GM23248 (cell line): ENCODE results near the gene ALDH7A1. TPM values are rescaled to one million over a fixed set of nuclear protein-coding genes. Genes with fewer than 3 reads are reported as not detected.

ENCODE experiments used
- DNase-seq: peaks from one replicate; pipeline ENCODE4 v3.0.0-alpha.2; 2015
- H2AFZ ChIP-seq: fragments of 200-600 bp; sonication (generic); 2 replicates; pipeline ENCODE4 v1.6.1; 2016; ENCODE audit warnings: antibody characterized with exemption
- H3F3A ChIP-seq: fragments of 200-600 bp; sonication (generic); 2 replicates; pipeline ENCODE4 v1.6.1; 2016; ENCODE audit warnings: mild to moderate bottlenecking, antibody characterized with exemption, mixed run types; ENCODE audit not compliant: insufficient read depth
- H3K27ac ChIP-seq: fragments of 200-600 bp; sonication (generic); 2 replicates; pipeline ENCODE4 v1.5.1; 2016; ENCODE audit warnings: mild to moderate bottlenecking
- H3K27me3 ChIP-seq: fragments of 200-600 bp; sonication (generic); replicated peaks from 2 replicates; pipeline ENCODE4 v1.6.1; 2016; ENCODE audit warnings: mild to moderate bottlenecking; ENCODE audit not compliant: insufficient read depth
- H3K36me3 ChIP-seq: fragments of 200-600 bp; sonication (generic); 2 replicates; pipeline ENCODE4 v1.6.1; 2016; ENCODE audit warnings: low read depth, mild to moderate bottlenecking
- H3K4me1 ChIP-seq: fragments of 200-600 bp; sonication (generic); 2 replicates; pipeline ENCODE4 v1.6.1; 2016; ENCODE audit warnings: mild to moderate bottlenecking; ENCODE audit not compliant: insufficient read depth
- H3K4me2 ChIP-seq: fragments of 200-600 bp; sonication (generic); one replicate; pipeline ENCODE4 v1.6.1; 2016; ENCODE audit warnings: mild to moderate bottlenecking; ENCODE audit not compliant: unreplicated experiment
- H3K4me3 ChIP-seq: fragments of 200-600 bp; sonication (generic); 2 replicates; pipeline ENCODE4 v1.5.1; 2016; ENCODE audit warnings: mild to moderate bottlenecking
- H3K79me2 ChIP-seq: fragments of 200-600 bp; sonication (generic); 2 replicates; pipeline ENCODE4 v1.6.1; 2016; ENCODE audit warnings: mild to moderate bottlenecking; ENCODE audit not compliant: insufficient read depth
- H3K9ac ChIP-seq: fragments of 200-600 bp; sonication (generic); 2 replicates; pipeline ENCODE4 v1.6.1; 2016; ENCODE audit warnings: mild to moderate bottlenecking
- H3K9me2 ChIP-seq: fragments of 200-600 bp; sonication (generic); 2 replicates; pipeline ENCODE4 v1.6.1; 2016; ENCODE audit warnings: mixed run types, mild to moderate bottlenecking, moderate library complexity; ENCODE audit not compliant: insufficient read depth
- H3K9me3 ChIP-seq: fragments of 200-600 bp; sonication (generic); one replicate; pipeline ENCODE4 v1.6.1; 2017; ENCODE audit warnings: low read depth
- H4K20me1 ChIP-seq: fragments of 200-600 bp; sonication (generic); 2 replicates; pipeline ENCODE4 v1.6.0; 2016; ENCODE audit not compliant: insufficient read depth
- EZH2 ChIP-seq: fragments of 200-600 bp; sonication (generic); IDR thresholded peaks from 2 replicates; pipeline ENCODE4 v1.6.1; 2018; ENCODE audit warnings: antibody characterized with exemption, mild to moderate bottlenecking; ENCODE audit not compliant: insufficient read depth, poor library complexity, severe bottlenecking
- EZH2phosphoT487 ChIP-seq: fragments of 200-600 bp; sonication (generic); IDR thresholded peaks from 2 replicates; pipeline ENCODE4 v1.6.1; 2018; ENCODE audit warnings: antibody characterized with exemption, moderate library complexity, mild to moderate bottlenecking, low read depth; ENCODE audit not compliant: insufficient read depth
- WGBS, 2 experiments: methylation state at CpG; one replicate each; pipeline ENCODE4 v1.1.6; 2015 to 2017; ENCODE audit warnings: low lambda C conversion rate in 2 of 2, low coverage in 1 of 2; ENCODE audit errors: missing lambda C conversion rate in 2 of 2; 5-methylcytosine and 5-hydroxymethylcytosine counted together
- in situ Hi-C: fragments of 300-500 bp; cut with MboI; formaldehyde crosslinking; loops from 2 replicates; pipeline ENCODE4 v1.15.0; 2020
- polyA plus RNA-seq: library from polyadenylated mRNA; unstranded; fragments of >200 nt; fragmentation: Nextera tagmentation; extraction: Ambion mirVana; gene quantifications from 2 replicates; pipeline ENCODE4 v1.2.1, GENCODE V29; 2016
- total RNA-seq: library from RNA; depleted of rRNA; stranded (reverse); fragments of >200 nt; shearing (Covaris generic); gene quantifications from 2 replicates; pipeline ENCODE4 v1.2.3, GENCODE V29; 2014

The ALDH7A1 gene
- total and polyA plus RNA-seq, 2 experiments from 2014 or later: 41.3 to 108 TPM

DNA sequence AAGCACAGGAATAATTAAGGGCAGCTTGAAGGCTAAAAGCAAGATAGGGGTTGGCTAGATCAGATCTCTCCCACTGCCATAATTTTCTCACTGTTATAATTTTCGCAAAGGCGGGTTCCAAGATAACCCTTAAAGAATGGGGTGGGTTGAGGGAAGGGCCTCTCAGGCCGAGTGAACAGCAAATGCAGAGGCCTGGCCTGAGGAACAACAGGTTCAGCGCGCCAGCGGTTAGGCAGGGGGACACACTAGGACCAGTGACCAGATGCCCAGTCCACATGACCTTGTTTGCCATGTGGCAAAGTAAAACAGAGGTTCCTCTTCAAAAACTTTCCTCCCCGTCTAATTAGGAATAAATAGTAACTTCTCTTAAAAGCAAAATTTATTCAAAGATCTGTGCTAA is 4.5 kb upstream of the ALDH7A1 start:
- 96 to 98% methylated on average over 7 of the region's 7 CpGs for WGBS, 2 experiments
- no peak for TF ChIP-seq EZH2
- TF ChIP-seq EZH2phosphoT487: no peak
- H3K27ac ChIP-seq: no peak overlapping the region
- peaks cover 10% of the 10 kb centered on the region; the same call in 1 of the 2 replicates for H3K36me3 ChIP-seq
- in situ Hi-C loops: no loop called here
- H3K9me2 ChIP-seq: no peaks in the 10 kb centered on the region
- H3K9me3 ChIP-seq: no peaks in the 10 kb centered on the region
- H3K4me1 ChIP-seq: no peaks in the 10 kb centered on the region; the same call in none of the 2 replicates
- peak overlapping the region; percentile 97 for H2AFZ ChIP-seq
- H3K4me2 ChIP-seq: no peak overlapping the region
- H3K79me2 ChIP-seq: peaks cover 38% of the 10 kb centered on the region
- H4K20me1 ChIP-seq: no peaks in the 10 kb centered on the region
- no peaks in the 10 kb centered on the region for H3K27me3 ChIP-seq
- peaks cover 15% of the 10 kb centered on the region for H3F3A ChIP-seq
- no peak for DNase-seq
- no peak overlapping the region for H3K4me3 ChIP-seq
- H3K9ac ChIP-seq: no peak overlapping the region

DNA sequence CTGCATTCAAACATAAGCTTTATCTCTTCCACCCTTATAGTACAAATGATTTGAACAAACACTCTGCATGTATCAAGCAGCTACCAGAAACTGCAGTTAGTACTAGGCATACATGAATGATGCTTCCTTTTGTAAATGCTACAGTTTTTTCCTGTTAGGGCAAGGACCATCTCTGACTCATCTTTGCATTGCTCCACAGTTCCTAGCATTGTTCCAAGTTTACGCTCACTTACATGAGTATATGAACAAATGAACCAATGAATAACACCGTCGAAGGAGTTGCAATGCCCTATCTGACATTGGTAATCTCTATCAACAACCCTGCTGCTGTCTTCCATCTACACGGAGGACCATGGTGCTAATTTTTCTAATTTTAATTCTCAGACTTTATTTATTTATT is 2.1 kb upstream of the ALDH7A1 start:
- Histone ChIP-seq H3K4me3 (no peak overlapping the region), H2AFZ (no peak overlapping the region), H3K4me2 (no peak overlapping the region), H3K9ac (no peak overlapping the region), H3K79me2 (peaks cover 35% of the 10 kb centered on the region), H3K4me1 (peaks cover 16% of the 10 kb centered on the region), H3F3A (peaks cover 15% of the 10 kb centered on the region), H3K27ac (no peak overlapping the region), H3K9me3 (no peaks in the 10 kb centered on the region), H3K27me3 (no peaks in the 10 kb centered on the region), H3K9me2 (no peaks in the 10 kb centered on the region), H3K36me3 (no peaks in the 10 kb centered on the region), H4K20me1 (no peaks in the 10 kb centered on the region)
- WGBS, 2 experiments: 79% methylated on average over 4 of the region's 4 CpGs
- in situ Hi-C loops: no loop called here
- TF ChIP-seq EZH2phosphoT487: no peak
- TF ChIP-seq EZH2: no peak
- peak; percentile 85 for DNase-seq

DNA sequence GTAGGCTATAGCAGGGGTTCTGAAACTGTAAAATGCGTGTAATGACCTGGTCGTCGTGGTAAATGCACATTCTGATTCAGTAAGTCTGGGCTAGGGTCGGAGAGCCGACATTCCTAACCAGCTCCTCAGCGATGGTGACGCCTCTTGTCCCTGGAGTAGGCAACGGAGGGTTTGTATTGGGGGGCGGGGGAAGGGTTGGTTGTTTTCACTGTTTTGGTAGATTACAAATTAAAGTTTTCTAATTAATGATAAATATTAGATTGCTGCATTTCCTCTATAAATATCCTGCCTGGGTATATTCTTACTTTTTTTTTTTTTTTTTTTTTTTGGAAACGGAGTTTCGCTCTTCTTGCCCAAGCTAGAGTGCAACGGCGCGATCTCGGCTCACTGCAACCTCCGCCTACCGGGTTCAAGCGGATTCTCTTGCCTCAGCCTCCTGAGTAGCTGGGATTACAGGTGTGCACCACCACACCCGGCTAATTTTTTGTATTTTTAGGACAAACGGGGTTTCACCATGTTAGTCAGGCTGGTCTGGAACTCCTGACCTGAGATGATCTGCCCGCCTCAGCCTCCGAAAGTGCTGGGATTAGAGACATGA is 566 bp upstream of the ALDH7A1 start:
- Histone ChIP-seq H3K9ac (peak overlapping the region; percentile 80), H3K4me3 (peak overlapping the region; percentile 85), H3K4me1 (peaks cover 16% of the 10 kb centered on the region), H3F3A (peaks cover 15% of the 10 kb centered on the region), H3K79me2 (peaks cover 24% of the 10 kb centered on the region), H3K27ac (peak overlapping the region; percentile 72), H3K9me3 (no peaks in the 10 kb centered on the region), H2AFZ (peak overlapping the region; percentile 93), H4K20me1 (no peaks in the 10 kb centered on the region), H3K27me3 (no peaks in the 10 kb centered on the region), H3K9me2 (no peaks in the 10 kb centered on the region), H3K4me2 (peak overlapping the region; percentile 87), H3K36me3 (no peaks in the 10 kb centered on the region)
- no peak for DNase-seq
- in situ Hi-C loops: no loop called here
- WGBS, 2 experiments: 58 to 59% methylated on average over 22 of the region's 22 CpGs
- TF ChIP-seq EZH2: no peak
- no peak for TF ChIP-seq EZH2phosphoT487

DNA sequence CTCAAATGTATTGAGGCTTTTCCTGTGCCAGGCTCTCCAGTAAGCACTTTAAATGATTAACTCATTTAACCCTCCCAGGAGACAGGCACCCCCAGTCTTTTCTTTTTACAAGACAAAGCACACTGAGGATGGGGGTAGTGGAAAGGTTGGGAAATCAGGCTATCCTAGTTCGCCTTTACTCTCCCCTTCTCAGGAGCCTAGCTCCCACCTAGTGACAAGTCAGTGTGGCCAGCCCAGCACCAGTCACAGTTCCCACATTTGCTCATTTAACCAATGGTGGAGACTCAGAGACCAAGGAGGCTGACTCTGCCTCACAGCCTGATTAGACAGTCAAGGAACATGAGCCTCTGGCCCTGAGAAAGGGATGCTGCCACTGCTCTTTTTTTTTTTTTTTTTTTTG is 3.5 kb downstream of the ALDH7A1 start:
- H3K36me3 ChIP-seq: 0 out of 2 replicates have a peak, but pooled peaks cover 11% of the 10 kb centered on the region
- no peak overlapping the region for H2AFZ ChIP-seq
- peaks cover 9% of the 10 kb centered on the region; the same call in 1 of the 2 replicates for H3F3A ChIP-seq
- DNase-seq: no peak
- no peaks in the 10 kb centered on the region for H4K20me1 ChIP-seq
- no peak overlapping the region for H3K27ac ChIP-seq
- no peak overlapping the region for H3K4me3 ChIP-seq
- H3K9ac ChIP-seq: no peak overlapping the region
- in situ Hi-C loops: no loop called here
- H3K4me2 ChIP-seq: no peak overlapping the region
- peaks cover 16% of the 10 kb centered on the region for H3K4me1 ChIP-seq
- TF ChIP-seq EZH2phosphoT487 (no peak), EZH2 (no peak)
- H3K79me2 ChIP-seq: peaks cover 24% of the 10 kb centered on the region
- H3K9me3 ChIP-seq: no peaks in the 10 kb centered on the region
- 69 to 71% methylated on average over 1 of the region's 1 CpG for WGBS, 2 experiments
- H3K9me2 ChIP-seq: no peaks in the 10 kb centered on the region
- H3K27me3 ChIP-seq: no peaks in the 10 kb centered on the region
